HG03457 (cell line): ENCODE results near the gene KIF7.
"Not testable (repeated sequence)": the region's sequence is repeated elsewhere in the genome, so short reads cannot be mapped to it uniquely, and the experiment has no call there.

Experiments used
- ATAC-seq: cut with Tn5 transposase; IDR thresholded peaks from one replicate; pipeline ENCODE4 v1.9.1; 2021; ENCODE audit warnings: moderate number of reproducible peaks; ENCODE audit not compliant: unreplicated experiment

KIF7 gene, protein sequence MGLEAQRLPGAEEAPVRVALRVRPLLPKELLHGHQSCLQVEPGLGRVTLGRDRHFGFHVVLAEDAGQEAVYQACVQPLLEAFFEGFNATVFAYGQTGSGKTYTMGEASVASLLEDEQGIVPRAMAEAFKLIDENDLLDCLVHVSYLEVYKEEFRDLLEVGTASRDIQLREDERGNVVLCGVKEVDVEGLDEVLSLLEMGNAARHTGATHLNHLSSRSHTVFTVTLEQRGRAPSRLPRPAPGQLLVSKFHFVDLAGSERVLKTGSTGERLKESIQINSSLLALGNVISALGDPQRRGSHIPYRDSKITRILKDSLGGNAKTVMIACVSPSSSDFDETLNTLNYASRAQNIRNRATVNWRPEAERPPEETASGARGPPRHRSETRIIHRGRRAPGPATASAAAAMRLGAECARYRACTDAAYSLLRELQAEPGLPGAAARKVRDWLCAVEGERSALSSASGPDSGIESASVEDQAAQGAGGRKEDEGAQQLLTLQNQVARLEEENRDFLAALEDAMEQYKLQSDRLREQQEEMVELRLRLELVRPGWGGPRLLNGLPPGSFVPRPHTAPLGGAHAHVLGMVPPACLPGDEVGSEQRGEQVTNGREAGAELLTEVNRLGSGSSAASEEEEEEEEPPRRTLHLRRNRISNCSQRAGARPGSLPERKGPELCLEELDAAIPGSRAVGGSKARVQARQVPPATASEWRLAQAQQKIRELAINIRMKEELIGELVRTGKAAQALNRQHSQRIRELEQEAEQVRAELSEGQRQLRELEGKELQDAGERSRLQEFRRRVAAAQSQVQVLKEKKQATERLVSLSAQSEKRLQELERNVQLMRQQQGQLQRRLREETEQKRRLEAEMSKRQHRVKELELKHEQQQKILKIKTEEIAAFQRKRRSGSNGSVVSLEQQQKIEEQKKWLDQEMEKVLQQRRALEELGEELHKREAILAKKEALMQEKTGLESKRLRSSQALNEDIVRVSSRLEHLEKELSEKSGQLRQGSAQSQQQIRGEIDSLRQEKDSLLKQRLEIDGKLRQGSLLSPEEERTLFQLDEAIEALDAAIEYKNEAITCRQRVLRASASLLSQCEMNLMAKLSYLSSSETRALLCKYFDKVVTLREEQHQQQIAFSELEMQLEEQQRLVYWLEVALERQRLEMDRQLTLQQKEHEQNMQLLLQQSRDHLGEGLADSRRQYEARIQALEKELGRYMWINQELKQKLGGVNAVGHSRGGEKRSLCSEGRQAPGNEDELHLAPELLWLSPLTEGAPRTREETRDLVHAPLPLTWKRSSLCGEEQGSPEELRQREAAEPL (N-terminal part only)

GRCh38 chr15:89654847-89655805 lies at the start of gene KIF7:
Gene KIF7 (minus strand): TSS chr15:89655467. CDS start chr15:89652930, 2,537 bp downstream.
- no peak for ATAC-seq

DNA sequence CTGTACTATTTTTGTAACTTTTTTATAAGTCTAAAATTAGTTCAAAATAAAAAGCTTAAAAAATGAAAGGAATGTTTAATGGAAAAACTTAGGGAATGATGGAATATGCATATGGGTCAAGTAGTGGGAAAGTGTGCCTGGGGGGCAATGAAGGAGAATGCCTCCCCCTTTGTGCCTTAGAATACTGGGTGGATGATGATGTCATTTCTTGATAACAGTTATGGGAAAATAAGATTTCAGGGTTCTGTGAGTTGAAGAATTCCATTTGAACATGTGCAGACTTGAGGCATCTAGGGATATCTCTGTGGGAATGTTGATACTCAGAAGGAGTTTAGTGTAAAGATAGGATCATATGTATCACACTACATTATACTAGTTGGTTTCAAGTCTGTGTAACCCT lies 49.1 kb upstream of the KIF7 start:
- no peak for ATAC-seq

GRCh38 chr15:89695198-89695597 lies 39.9 kb upstream of the KIF7 start:
- ATAC-seq = no peak

DNA sequence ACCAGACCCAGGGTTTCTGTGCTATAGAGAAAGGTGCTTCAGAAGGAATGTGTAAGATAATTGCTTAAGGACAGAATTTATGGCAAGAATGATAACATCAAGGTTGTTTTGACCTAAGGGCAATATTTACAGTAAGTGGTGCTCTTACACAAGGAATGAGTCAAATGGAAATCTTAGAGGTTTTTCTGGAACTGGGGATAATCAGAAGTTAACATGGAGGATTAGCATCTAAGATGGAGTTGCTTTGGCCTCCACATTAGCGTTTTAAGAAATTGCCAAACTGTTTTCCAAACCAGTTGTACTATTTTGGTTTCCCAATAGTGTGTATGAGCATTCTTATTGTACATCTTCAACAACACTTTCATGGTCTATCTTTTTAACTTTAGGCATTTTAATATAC lies 38.4 kb upstream of the KIF7 start:
- no peak for ATAC-seq

DNA sequence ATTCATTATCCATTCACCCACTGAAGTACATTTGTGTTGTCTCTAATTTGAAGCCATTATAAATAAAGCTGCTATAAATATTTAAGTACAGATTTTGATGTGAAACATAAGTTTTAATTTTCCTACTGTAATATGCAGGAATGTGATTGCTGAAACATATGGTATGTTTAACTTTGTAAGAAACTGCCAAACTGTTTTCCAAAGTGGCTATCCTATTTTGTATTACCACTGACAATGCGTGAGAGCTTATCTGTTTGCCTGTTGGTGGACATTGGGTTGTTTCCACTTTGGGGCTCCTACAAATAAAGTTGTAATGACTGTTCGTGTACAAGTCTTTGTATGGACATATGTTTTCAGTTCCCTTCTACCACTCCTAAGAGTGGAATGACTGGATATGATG lies 37.8 kb upstream of the KIF7 start:
- no peak for ATAC-seq

DNA sequence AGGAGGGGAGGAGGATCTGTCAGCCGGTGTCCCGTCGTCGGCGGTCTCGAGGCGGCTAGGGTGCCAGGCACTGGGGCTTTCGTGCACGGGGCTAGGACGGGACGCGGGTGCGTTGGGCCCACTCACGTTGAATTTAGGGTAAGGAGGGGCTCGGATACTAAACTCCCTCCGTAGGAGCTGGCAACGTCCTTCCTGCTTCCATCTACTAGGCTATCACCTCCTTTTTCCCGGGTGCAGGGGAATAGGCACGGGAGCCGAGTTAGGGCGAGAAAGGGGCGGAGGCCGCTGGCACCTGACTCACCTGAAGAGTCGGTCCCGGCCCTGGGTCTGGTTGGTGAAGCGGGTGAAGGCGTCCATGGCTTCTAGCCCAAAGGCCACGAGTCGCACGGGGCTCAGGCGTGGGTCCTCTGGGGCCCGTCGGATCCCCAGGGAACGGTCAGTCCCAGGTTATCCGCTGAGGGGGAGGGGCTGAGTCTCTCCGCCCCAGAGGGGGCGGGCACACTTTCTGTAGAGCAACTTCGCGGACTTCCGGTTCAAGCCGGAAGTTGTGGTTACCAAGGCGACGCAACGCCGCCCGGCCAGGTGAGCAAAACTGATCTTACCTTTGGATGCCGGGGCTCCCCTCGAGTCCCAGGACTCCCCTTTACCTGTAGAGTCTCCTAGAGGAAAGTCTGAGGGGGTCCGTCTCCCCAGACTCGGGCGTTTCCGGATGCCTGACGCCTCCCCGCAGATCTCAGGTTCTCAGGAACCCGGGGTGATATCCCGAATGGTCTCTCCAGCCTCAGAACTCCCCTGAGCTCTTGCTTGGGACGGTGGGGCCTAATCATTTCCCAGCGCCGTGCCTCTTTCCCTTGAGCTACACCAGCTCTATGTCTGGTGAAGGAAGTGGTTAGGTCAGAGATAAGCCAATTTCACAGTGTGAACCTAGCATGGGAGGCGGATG lies 35.3 kb upstream of the KIF7 start, which contains the start of the genes PEX11A and WDR93:
Gene PEX11A (minus strand): TSS at position 479 of the 943 bp plus-strand sequence. CDS start 122 bp downstream, at position 357.
Gene WDR93 (plus strand): TSS at position 536 of the 943 bp plus-strand sequence. CDS start 10,936 bp downstream, outside the sequence.
- peak; percentile 73 for ATAC-seq

GRCh38 chr15:89689930-89690275 lies 34.6 kb upstream of the KIF7 start:
- not testable (repeated sequence) for ATAC-seq

DNA sequence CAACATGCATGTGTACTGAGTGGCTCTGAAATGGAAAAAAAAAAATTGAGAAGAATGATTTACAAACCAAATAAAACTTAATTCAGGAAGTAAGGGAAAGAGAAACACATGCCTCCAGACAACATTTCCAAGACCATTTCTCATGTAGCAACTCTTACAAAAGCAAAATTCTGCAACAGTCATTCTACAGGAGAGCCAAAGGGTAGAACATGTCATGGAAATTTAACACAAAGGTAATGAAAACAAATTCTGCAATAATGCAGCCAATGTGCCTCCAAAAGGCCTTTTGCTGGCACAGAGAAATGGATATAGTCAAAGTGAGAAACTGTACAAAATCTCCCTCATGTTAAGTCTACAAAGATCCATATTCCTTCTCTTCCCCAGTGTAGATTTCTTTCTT lies 31.3 kb upstream of the KIF7 start:
- no peak for ATAC-seq

- ATAC-seq = no peak
Observed at GRCh38 chr15:89685995-89686394, 30.7 kb upstream of the KIF7 start.

- no peak for ATAC-seq
Observed at GRCh38 chr15:89681146-89681545, 25.9 kb upstream of the KIF7 start.

DNA sequence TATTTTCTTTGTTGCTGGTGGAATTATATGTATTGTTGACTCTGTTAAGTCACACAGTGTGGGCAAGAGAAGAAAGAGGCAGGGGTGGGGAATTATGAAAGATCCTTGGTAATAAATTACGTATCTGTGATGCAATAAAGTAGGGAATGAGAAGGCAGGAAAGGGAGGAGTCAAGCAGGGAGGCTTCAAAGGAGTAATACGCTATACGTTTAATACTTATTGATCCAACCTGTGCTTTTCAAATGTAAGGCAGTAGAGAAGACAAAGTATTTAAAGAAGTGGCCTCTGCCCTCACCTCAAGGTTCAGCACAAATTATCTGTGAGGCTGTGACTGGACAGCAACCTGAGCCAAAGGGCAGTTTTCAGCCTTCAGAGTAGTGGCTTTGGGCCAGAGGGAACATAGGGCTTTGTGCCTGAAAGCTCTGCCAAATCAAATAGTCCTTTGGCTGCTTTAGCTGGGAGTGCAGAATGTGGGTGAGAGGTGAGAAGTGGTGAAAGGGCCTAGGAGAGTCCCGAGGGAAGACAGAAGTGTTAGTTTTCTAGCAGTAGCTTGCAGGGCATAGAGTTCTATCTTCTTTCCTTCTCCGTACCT lies 25.1 kb upstream of the KIF7 start:
- no peak for ATAC-seq

GRCh38 chr15:89679212-89679611 lies 23.9 kb upstream of the KIF7 start, which contains the start of gene PLIN1:
Gene PLIN1 (minus strand): TSS chr15:89679367. CDS start chr15:89677489, 1,878 bp downstream.
- no peak for ATAC-seq

- no peak for ATAC-seq
Observed at GRCh38 chr15:89677381-89677780, 22.1 kb upstream of the KIF7 start.

DNA sequence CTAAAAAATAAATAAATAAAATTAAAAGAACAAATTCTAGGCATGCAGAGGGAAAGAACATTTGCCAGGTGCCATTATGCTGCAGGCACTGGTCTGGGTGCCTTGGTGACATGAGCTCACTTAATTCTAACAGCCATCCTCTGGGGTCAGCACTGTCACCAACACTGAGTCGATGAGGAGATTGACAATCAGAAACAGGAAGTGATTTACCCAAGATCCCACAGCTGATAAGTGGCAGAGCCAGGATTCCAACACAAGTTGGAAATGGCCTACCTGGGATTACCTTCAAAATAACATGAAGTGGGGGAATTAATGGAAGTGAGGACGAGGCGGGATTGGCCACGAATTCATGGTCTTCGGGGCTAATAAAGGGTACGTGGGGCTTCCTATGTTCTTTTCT lies 20.3 kb upstream of the KIF7 start:
- ATAC-seq = no peak

DNA sequence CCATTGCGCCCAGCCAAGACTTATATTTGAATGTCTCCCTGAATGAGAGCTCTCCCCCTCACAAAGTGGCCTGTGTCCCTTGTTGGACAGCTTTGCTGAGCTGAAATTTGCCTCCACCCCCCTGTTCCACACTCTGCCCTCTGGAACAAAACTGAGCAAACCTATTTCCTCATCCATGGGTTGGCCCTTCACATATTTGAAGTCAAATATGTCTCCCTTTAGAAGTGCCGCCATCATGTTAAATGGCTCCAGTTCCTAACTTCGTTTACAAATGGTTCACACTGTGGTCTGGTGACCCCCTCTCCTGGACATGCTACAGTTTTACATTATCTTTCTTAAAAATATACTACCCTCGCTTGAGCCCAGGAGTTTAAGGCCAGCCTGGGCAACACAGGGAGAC lies 19.3 kb upstream of the KIF7 start:
- no peak for ATAC-seq

- no peak for ATAC-seq
Observed at GRCh38 chr15:89673165-89673512, 17.9 kb upstream of the KIF7 start.

DNA sequence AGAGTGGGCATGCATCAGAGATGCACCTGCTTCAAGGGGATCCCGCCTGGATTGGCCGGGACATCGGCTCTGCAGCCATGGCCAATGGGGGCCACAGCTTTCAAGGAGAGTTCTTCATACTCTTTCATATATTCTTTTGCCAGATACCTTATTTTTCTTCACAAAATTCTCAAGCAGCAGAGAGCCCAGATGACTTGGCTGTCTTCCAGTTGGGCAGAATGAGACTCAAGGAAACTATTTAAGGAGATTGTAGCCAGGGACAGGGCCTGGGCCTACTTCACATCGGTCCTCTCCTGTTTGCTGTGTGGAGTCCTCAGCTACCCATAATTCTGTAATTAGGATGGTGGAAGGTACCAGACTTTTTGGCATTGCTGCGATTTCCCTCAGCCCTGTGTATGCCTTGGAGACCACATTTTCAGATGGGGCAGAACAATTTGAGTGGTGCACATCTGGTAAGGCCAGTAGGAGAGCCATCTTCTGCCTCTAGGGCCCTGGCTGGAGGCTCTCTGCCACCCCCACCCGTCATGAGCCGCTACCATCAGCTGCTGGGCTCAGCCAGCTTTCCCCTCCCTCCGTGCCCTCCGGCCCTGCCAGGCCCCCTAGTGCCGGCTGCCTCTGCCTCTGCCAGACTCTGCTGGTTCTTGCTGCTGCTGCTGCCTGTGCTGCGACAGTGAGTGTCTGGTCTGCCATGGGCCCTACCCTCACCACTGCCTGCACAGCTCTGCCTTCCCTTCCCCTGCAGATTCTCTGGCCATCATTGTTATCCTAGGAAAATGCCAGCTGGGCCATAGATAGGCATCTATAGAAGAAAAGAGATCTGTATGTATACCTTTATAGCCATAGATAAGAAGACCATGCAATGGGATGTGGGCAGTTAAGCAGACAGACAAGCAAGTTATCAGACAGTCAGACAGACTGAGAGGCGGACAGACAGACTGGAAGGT lies 17.2 kb upstream of the KIF7 start:
- no peak for ATAC-seq
